ENCODE results near the gene BORCS5. TPM values are rescaled to one million over a fixed set of nuclear protein-coding genes. Genes with fewer than 3 reads are reported as not detected.
"Not testable (repeated sequence)": the region's sequence is repeated elsewhere in the genome, so short reads cannot be mapped to it uniquely, and the experiment has no call there.

The BORCS5 gene
- total RNA-seq, 3 donors from 2014 or later = 22.2 to 26.7 (median 23.6) TPM

DNA sequence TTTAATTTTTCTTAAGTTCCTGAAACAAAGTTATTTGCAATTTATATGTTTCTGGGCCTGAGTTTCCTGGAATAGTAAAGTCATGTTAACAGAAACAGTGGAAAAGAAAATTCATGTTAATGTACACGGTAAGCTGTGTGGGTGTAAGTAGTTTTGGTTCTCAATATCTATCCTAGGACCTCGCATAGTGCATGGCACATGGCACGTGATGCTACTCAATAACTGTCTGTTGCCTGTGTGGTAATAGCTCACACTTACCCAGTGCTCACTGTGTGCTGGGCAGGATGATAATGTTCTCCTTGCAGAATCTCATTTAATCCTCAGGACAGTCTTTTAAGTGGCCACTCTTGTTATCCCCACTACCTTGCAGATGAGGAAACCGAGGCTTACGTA is 105.0 kb downstream of the BORCS5 start:
- no peak for DNase-seq

DNA sequence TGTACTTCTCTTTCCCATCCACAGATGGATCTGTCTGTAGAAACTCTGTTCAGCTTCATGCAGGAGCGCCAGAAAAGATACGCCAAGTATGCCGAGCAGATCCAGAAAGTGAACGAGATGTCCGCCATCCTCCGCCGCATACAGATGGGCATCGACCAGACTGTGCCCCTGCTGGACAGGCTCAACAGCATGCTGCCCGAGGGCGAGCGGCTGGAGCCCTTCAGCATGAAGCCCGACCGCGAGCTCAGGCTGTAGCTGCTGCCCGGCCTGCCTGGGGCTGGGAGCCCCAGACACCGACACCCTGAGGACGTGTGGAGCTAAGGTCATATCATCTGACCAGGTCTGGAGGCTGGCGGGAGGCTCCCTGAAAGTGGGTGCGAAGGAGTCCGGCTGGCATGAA is 108.6 kb downstream of the BORCS5 start:
- no peak overlapping the region for H3K4me3 Mint-ChIP-seq
- peaks cover 83% of the 10 kb centered on the region for H3K4me1 Mint-ChIP-seq (ENCODE audit: low read depth)
- ATAC-seq = no peak
- H3K27me3 Mint-ChIP-seq (ENCODE audit: low read depth) = no peaks in the 10 kb centered on the region
- DNase-seq = no peak
- H3K36me3 Mint-ChIP-seq (ENCODE audit: insufficient read depth) = peaks cover 34% of the 10 kb centered on the region
- H3K9me3 Mint-ChIP-seq = no peaks in the 10 kb centered on the region

More for the DNA sequence above, 105.0 kb downstream of the BORCS5 start:
- H3K27me3 Mint-ChIP-seq (ENCODE audit: low read depth) = no peaks in the 10 kb centered on the region
- peak; percentile 84 for ATAC-seq
- peaks cover 70% of the 10 kb centered on the region for H3K4me1 Mint-ChIP-seq (ENCODE audit: low read depth)
- H3K9me3 Mint-ChIP-seq = no peaks in the 10 kb centered on the region
- H3K4me3 Mint-ChIP-seq = no peak overlapping the region
- peaks cover 18% of the 10 kb centered on the region for H3K36me3 Mint-ChIP-seq (ENCODE audit: insufficient read depth)

GRCh38 chr12:12466157-12466556 is 109.3 kb downstream of the BORCS5 start:
- DNase-seq = peak; percentile 40

DNA sequence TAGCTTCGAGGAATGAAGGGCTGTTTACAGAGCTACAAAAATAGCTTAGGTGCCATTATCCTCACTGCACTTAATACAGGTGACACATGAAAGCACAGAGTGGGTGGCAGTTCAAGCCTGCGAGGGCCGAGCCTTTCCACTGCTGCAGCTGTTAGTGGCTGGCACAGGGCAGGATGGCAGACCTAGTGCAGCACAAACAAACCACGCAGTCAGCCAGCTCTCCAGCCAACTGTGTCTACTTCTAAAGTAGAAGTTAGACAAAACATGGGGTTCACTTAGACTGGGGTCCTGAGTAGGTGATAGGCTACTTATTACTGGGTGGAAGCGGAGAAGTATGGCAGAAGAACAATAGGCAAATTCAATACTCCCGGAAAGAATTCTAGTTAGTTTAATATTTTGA is 110.4 kb downstream of the BORCS5 start:
- ATAC-seq (peak; percentile 60 to 68), DNase-seq (peak; percentile 41)
- H3K9me3 Mint-ChIP-seq = no peaks in the 10 kb centered on the region
- peak overlapping the region; percentile 34 for H3K4me3 Mint-ChIP-seq
- peaks cover 44% of the 10 kb centered on the region for H3K36me3 Mint-ChIP-seq (ENCODE audit: insufficient read depth)
- peaks cover 78% of the 10 kb centered on the region for H3K4me1 Mint-ChIP-seq (ENCODE audit: low read depth)
- H3K27me3 Mint-ChIP-seq (ENCODE audit: low read depth) = no peaks in the 10 kb centered on the region

More at GRCh38 chr12:12466157-12466556, 109.3 kb downstream of the BORCS5 start:
- Mint-ChIP-seq H3K9me3 (no peaks in the 10 kb centered on the region), H3K27me3 (ENCODE audit: low read depth) (no peaks in the 10 kb centered on the region), H3K4me1 (ENCODE audit: low read depth) (peaks cover 83% of the 10 kb centered on the region), H3K36me3 (ENCODE audit: insufficient read depth) (peaks cover 40% of the 10 kb centered on the region), H3K4me3 (peak overlapping the region; percentile 38)
- peak; percentile 17 to 25 for ATAC-seq

- H3K4me3 Mint-ChIP-seq = no peak overlapping the region
- peaks cover 76% of the 10 kb centered on the region for H3K4me1 Mint-ChIP-seq (ENCODE audit: low read depth)
- DNase-seq (peak; percentile 27), ATAC-seq (peak; percentile 44 to 49)
- no peaks in the 10 kb centered on the region for H3K27me3 Mint-ChIP-seq (ENCODE audit: low read depth)
- no peaks in the 10 kb centered on the region for H3K9me3 Mint-ChIP-seq
- peaks cover 44% of the 10 kb centered on the region for H3K36me3 Mint-ChIP-seq (ENCODE audit: insufficient read depth)
These were observed 110.9 kb downstream of the BORCS5 start for GRCh38 chr12:12467688-12468261.

GRCh38 chr12:12468575-12468974 is 111.7 kb downstream of the BORCS5 start:
- Mint-ChIP-seq H3K4me3 (no peak overlapping the region), H3K27me3 (ENCODE audit: low read depth) (no peaks in the 10 kb centered on the region), H3K4me1 (ENCODE audit: low read depth) (peaks cover 76% of the 10 kb centered on the region), H3K9me3 (no peaks in the 10 kb centered on the region), H3K36me3 (ENCODE audit: insufficient read depth) (peaks cover 49% of the 10 kb centered on the region)
- no peak for DNase-seq
- no peak for ATAC-seq

GRCh38 chr12:12469386-12469785 is 112.5 kb downstream of the BORCS5 start:
- Mint-ChIP-seq H3K9me3 (no peaks in the 10 kb centered on the region), H3K4me1 (ENCODE audit: low read depth) (peaks cover 81% of the 10 kb centered on the region), H3K36me3 (ENCODE audit: insufficient read depth) (peaks cover 48% of the 10 kb centered on the region), H3K4me3 (no peak overlapping the region), H3K27me3 (ENCODE audit: low read depth) (no peaks in the 10 kb centered on the region)
- DNase-seq = no peak
- no peak for ATAC-seq

- Mint-ChIP-seq H3K9me3 (no peaks in the 10 kb centered on the region), H3K4me3 (no peak overlapping the region), H3K27me3 (ENCODE audit: low read depth) (no peaks in the 10 kb centered on the region), H3K4me1 (ENCODE audit: low read depth) (peaks cover 81% of the 10 kb centered on the region), H3K36me3 (ENCODE audit: insufficient read depth) (peaks cover 48% of the 10 kb centered on the region)
- no peak for DNase-seq
- no peak for ATAC-seq
These were observed 114.0 kb downstream of the BORCS5 start for GRCh38 chr12:12470751-12471306.

GRCh38 chr12:12471982-12472961 is 115.4 kb downstream of the BORCS5 start:
- ATAC-seq = not testable (repeated sequence)
- Mint-ChIP-seq H3K36me3 (ENCODE audit: insufficient read depth) (peaks cover 53% of the 10 kb centered on the region), H3K4me1 (ENCODE audit: low read depth) (peaks cover 75% of the 10 kb centered on the region)

GRCh38 chr12:12473223-12473622 is 116.3 kb downstream of the BORCS5 start:
- ATAC-seq = no peak
- H3K4me1 Mint-ChIP-seq (ENCODE audit: low read depth) = peaks cover 73% of the 10 kb centered on the region
- H3K4me3 Mint-ChIP-seq = no peak overlapping the region
- no peaks in the 10 kb centered on the region for H3K27me3 Mint-ChIP-seq (ENCODE audit: low read depth)
- peaks cover 59% of the 10 kb centered on the region for H3K36me3 Mint-ChIP-seq (ENCODE audit: insufficient read depth)
- no peaks in the 10 kb centered on the region for H3K9me3 Mint-ChIP-seq
- no peak for DNase-seq

More at GRCh38 chr12:12471982-12472961, 115.4 kb downstream of the BORCS5 start:
- H3K27me3 Mint-ChIP-seq (ENCODE audit: low read depth); H3K9me3 Mint-ChIP-seq; H3K4me3 Mint-ChIP-seq; DNase-seq: not testable (repeated sequence)

DNA sequence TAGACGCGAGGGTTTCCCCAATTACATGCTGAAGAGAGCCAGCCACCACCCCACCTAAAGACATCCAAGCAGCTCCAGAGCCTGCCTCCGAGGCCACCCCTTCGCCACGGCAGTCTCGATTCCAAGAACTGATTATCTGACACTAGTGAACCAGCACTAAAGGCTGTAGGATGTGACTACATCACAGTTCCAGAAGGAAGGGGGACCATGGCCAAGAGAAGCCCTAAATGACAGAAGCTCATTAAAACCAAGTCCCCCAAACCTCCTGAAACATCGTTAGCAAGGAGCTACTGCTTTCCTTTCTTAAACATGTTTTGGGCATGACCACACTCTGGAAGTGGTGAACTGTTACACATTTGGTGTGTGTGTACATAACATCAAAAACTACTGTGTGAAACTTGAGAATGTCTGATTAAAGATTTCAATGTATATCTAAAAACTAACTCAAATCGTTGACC is 117.6 kb downstream of the BORCS5 start:
- peaks cover 63% of the 10 kb centered on the region for H3K36me3 Mint-ChIP-seq (ENCODE audit: insufficient read depth)
- H3K4me1 Mint-ChIP-seq (ENCODE audit: low read depth) = peaks cover 74% of the 10 kb centered on the region
- DNase-seq (peak; percentile 24), ATAC-seq (peak; percentile 53 to 55)
- no peaks in the 10 kb centered on the region for H3K27me3 Mint-ChIP-seq (ENCODE audit: low read depth)
- H3K4me3 Mint-ChIP-seq = peak overlapping the region; percentile 51
- no peaks in the 10 kb centered on the region for H3K9me3 Mint-ChIP-seq

DNA sequence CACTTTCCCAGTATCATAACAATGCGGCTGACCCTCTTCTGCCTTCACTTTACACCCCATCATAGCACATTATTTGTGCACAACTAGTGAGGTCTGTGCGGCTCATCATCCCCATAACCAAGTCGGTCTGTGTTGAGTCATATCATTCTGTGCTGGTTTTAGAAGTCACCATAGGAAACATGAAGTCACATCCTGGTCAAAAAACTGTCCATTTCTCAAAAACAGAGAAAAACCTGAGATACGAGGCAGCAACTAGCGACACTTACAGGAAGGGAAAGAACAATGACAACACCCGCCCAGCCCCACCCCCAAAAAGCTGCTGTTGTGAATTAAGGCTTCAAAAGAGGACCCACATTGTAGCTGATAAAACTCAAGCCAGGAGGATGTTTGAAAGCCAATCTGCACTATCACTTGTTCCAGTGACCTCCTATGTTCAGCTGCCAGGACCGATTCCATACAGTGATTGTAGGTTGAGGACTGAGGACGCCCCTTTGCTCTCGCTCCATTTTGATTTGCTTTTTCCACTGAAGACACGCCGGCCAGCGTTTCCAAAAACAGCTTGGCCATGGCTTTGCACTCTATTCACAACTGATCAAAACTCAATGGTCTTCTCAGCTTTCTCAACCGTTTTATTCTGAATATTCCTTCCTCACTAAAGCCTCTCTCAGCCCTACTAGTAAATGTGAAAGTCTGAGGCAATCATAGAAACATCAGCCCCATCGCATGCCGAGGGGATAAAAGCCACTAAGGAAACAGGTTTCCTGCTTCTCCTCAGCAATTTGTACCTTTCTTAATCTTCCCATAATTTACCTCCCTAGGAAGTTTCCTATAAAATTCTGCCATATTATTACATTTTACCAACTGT is 118.3 kb downstream of the BORCS5 start:
- ATAC-seq = peak; percentile 88
- H3K27me3 Mint-ChIP-seq (ENCODE audit: low read depth) = no peaks in the 10 kb centered on the region
- no peaks in the 10 kb centered on the region for H3K9me3 Mint-ChIP-seq
- peaks cover 77% of the 10 kb centered on the region for H3K4me1 Mint-ChIP-seq (ENCODE audit: low read depth)
- peak; percentile 36 for DNase-seq
- H3K4me3 Mint-ChIP-seq = peak overlapping the region; percentile 51
- peaks cover 66% of the 10 kb centered on the region for H3K36me3 Mint-ChIP-seq (ENCODE audit: insufficient read depth)

DNA sequence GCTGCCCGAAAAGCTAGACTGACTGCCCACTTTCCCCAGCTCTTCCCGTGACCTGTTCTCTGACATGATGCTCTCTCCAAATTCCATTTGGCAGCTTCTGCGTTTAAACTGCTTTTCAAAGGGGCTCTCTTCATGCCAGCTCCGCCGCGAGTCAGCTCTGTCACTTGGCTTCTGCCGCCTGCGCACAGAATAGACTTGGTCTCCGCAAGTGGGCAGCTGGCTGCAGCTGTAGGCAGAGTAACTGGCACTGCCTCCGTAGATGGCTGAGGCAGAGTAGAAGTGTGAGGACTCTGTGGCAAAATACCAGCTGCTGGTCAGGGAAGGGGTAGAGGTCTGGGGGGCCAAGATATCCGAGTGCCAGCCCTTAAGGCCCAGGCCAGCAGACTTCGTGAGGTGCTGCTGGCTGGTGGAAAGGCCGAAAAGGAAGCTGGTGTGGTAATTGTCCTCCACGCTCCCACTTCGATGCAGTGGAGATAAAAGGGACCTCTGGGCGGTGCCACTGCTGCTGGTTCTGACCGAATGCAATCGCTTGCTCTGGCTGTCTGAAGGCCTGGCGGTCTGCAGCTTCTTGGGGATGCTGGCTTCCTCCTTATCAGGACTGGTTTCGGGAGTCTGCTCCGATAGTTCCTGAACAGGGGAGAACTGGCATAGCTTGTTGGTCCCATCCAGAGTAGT is 120.1 kb downstream of the BORCS5 start:
- no peak overlapping the region for H3K4me3 Mint-ChIP-seq
- no peaks in the 10 kb centered on the region for H3K9me3 Mint-ChIP-seq
- DNase-seq (no peak), ATAC-seq (no peak)
- peaks cover 54% of the 10 kb centered on the region for H3K36me3 Mint-ChIP-seq (ENCODE audit: insufficient read depth)
- H3K27me3 Mint-ChIP-seq (ENCODE audit: low read depth) = no peaks in the 10 kb centered on the region
- H3K4me1 Mint-ChIP-seq (ENCODE audit: low read depth) = peaks cover 76% of the 10 kb centered on the region

All from activated T-cell treated with anti-CD3 and anti-CD28 coated beads, Interleukin-2, amount 50 U/mL, for 4 hours (primary cell).